Liver (tissue), 9 donors: ENCODE measurements around the gene EHBP1. TPM values are rescaled to one million over a fixed set of nuclear protein-coding genes. Genes with fewer than 3 reads are reported as not detected.

Experiments
- DNase-seq: peaks from one replicate; pipeline ENCODE4 v3.0.0-alpha.2; 2017; ENCODE audit warnings: low spot score
- H3K27ac ChIP-seq, 2 donors: one replicate each; pipeline ENCODE4 v1.7.0; 2013; ENCODE audit warnings: inconsistent platforms in 2 of 2, low read length in 2 of 2, control low read depth in 1 of 2, low read depth in 1 of 2, mild to moderate bottlenecking in 1 of 2
- H3K27me3 ChIP-seq, 4 donors: one replicate each; pipeline versions ENCODE4 v1.6.1 to v1.7.0; 2013; ENCODE audit warnings: low read length in 3 of 4, inconsistent platforms in 1 of 4, mild to moderate bottlenecking in 1 of 4, moderate library complexity in 1 of 4; ENCODE audit not compliant: control insufficient read depth in 4 of 4, insufficient read depth in 4 of 4
- H3K36me3 ChIP-seq, 4 donors: one replicate each; pipeline versions ENCODE4 v1.6.1 to v1.7.0; 2013; ENCODE audit warnings: low read length in 3 of 4, mild to moderate bottlenecking in 3 of 4, low read depth in 1 of 4, moderate library complexity in 1 of 4; ENCODE audit not compliant: control insufficient read depth in 4 of 4, insufficient read depth in 3 of 4
- H3K4me1 ChIP-seq, 4 donors: one replicate each; pipeline versions ENCODE4 v1.6.1 to v1.7.0; 2013; ENCODE audit warnings: low read length in 3 of 4, mild to moderate bottlenecking in 3 of 4, moderate library complexity in 1 of 4; ENCODE audit not compliant: control insufficient read depth in 4 of 4, insufficient read depth in 4 of 4
- H3K4me3 ChIP-seq, 3 donors: one replicate each; pipeline versions ENCODE4 v1.6.1 to v1.7.0; 2013; ENCODE audit warnings: low read length in 3 of 3, control low read depth in 1 of 3, low read depth in 1 of 3, mild to moderate bottlenecking in 1 of 3
- H3K9ac ChIP-seq, 2 donors: one replicate each; pipeline ENCODE4 v1.7.0; 2013; ENCODE audit warnings: low read length in 2 of 2, mild to moderate bottlenecking in 2 of 2, moderate library complexity in 2 of 2, control low read depth in 1 of 2, low read depth in 1 of 2
- H3K9me3 ChIP-seq, 4 donors: one replicate each; pipeline versions ENCODE4 v1.6.1 to v1.7.0; 2013; ENCODE audit warnings: low read length in 3 of 4; ENCODE audit not compliant: control insufficient read depth in 4 of 4
- EGR1 ChIP-seq, 2 donors: IDR thresholded peaks; 2 replicates each; pipeline ENCODE4 v1.6.1; 2016 to 2018; ENCODE audit warnings: antibody characterized with exemption in 2 of 2, low read depth in 2 of 2
- FOXA1 ChIP-seq: IDR thresholded peaks from 2 replicates; pipeline ENCODE4 v1.6.1; 2016; ENCODE audit warnings: antibody characterized with exemption
- FOXA2 ChIP-seq: IDR thresholded peaks from 2 replicates; pipeline ENCODE4 v1.6.1; 2016; ENCODE audit warnings: antibody characterized with exemption
- GABPA ChIP-seq, 2 donors: IDR thresholded peaks in 1 of 2; conservative IDR thresholded peaks in 1 of 2; 2 replicates each; pipeline ENCODE4 v1.6.1; 2016; ENCODE audit warnings: antibody characterized with exemption in 2 of 2, mild to moderate bottlenecking in 1 of 2, moderate library complexity in 1 of 2
- HNF4A ChIP-seq, 2 donors: conservative IDR thresholded peaks; 2 replicates each; pipeline ENCODE4 v1.6.1; 2016; ENCODE audit warnings: antibody characterized with exemption in 2 of 2, mild to moderate bottlenecking in 2 of 2
- HNF4G ChIP-seq: IDR thresholded peaks from 2 replicates; pipeline ENCODE4 v1.6.1; 2016; ENCODE audit warnings: antibody characterized with exemption
- JUND ChIP-seq, 2 donors: IDR thresholded peaks; 2 replicates each; pipeline ENCODE4 v1.6.1; 2016; ENCODE audit warnings: antibody characterized with exemption in 2 of 2
- NR2F2 ChIP-seq: IDR thresholded peaks from 2 replicates; pipeline ENCODE4 v1.6.1; 2016; ENCODE audit warnings: antibody characterized with exemption
- RAD21 ChIP-seq, 2 donors: IDR thresholded peaks; 2 replicates each; pipeline ENCODE4 v1.6.1; 2016; ENCODE audit warnings: antibody characterized with exemption in 2 of 2, mild to moderate bottlenecking in 2 of 2
- RXRA ChIP-seq, 2 donors: IDR thresholded peaks; 2 replicates each; pipeline ENCODE4 v1.6.1; 2017 to 2018; ENCODE audit warnings: antibody characterized with exemption in 2 of 2, mild to moderate bottlenecking in 1 of 2
- SP1 ChIP-seq: IDR thresholded peaks from 2 replicates; pipeline ENCODE4 v1.6.1; 2018; ENCODE audit warnings: antibody characterized with exemption, mild to moderate bottlenecking
- TAF1 ChIP-seq: conservative IDR thresholded peaks from 2 replicates; pipeline ENCODE4 v1.6.1; 2016; ENCODE audit warnings: antibody characterized with exemption, mild to moderate bottlenecking
- YY1 ChIP-seq: IDR thresholded peaks from 2 replicates; pipeline ENCODE4 v1.6.1; 2016; ENCODE audit warnings: antibody characterized with exemption, mild to moderate bottlenecking
- WGBS: extraction: QIAGEN DNeasy Blood & Tissue Kit; methylation state at CpG from one replicate; pipeline ENCODE4 v1.1.7; 2013; 5-methylcytosine and 5-hydroxymethylcytosine counted together
- polyA plus RNA-seq, 2 donors: library from polyadenylated mRNA; stranded (reverse) in 1 of 2; unstranded in 1 of 2; fragments of 200-250 nt in 1 of 2; fragments of >200 nt in 1 of 2; fragmentation: Nextera tagmentation in 1 of 2; extraction: Ambion mirVana in 1 of 2; gene quantifications; one replicate each; pipeline versions ENCODE4 v1.2.1 to v1.2.3, GENCODE V29; 2013 to 2015
- total RNA-seq, 2 donors: library from RNA; depleted of rRNA; stranded (reverse); fragments of >200 nt; gene quantifications; one replicate each; pipeline ENCODE4 v1.2.3, GENCODE V29; 2014
- TF ChIP-seq, protein P1 (sequence below): IDR thresholded peaks from 2 replicates; pipeline ENCODE4 v1.6.1; 2016; ENCODE audit warnings: antibody characterized with exemption, mild to moderate bottlenecking
- TF ChIP-seq, protein P2 (sequence below): IDR thresholded peaks from 2 replicates; pipeline ENCODE4 v1.6.1; 2016; ENCODE audit warnings: antibody characterized with exemption
- TF ChIP-seq, protein P3 (sequence below): IDR thresholded peaks from 2 replicates; pipeline ENCODE4 v1.6.1; 2016; ENCODE audit warnings: antibody characterized with exemption
- TF ChIP-seq, protein P4 (sequence below): fragments of 150-350 bp; IDR thresholded peaks from 2 replicates; pipeline ENCODE4 v1.5.1; 2017; ENCODE audit warnings: improper control_type of control experiment, low read depth, low read length; ENCODE audit not compliant: missing input control
- TF ChIP-seq, protein P5 (sequence below): IDR thresholded peaks from 2 replicates; pipeline ENCODE4 v1.6.1; 2016; ENCODE audit warnings: antibody characterized with exemption
- donor health status: healthy.
- donor health status: healthy.
- donor health status: healthy.
- donor health status: healthy.
- donor health status: healthy.

EHBP1 gene
- total and polyA plus RNA-seq, 4 donors = 16.6 to 85.8 (median 24.4) TPM

DNA sequence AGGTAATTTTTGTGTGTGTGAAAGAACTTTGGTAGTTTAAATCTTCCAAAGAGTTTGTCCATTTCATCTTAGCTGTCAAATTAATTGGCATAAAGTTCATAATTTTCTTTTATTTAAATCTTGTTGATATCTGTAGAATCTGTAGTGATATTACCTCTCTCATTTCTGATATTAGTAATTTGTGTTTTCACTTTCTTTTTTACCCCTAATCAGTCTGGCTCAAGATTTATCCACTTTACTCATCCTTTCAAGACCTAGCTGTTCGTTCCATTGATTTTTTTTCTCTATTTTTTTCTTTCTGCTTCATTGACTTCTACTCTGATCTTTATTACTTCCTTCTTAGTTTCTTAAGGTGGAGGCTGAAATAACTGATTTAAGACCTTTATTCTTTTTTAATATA lies 202.6 kb downstream of the EHBP1 start:
- 95% methylated on average over 1 of the region's 1 CpG for WGBS
- no peak for DNase-seq
- no peaks in the 10 kb centered on the region for H3K4me1 ChIP-seq
- H3K9me3 ChIP-seq = no peaks in the 10 kb centered on the region
- no peak overlapping the region for H3K4me3 ChIP-seq
- H3K36me3 ChIP-seq = peaks cover 0 to 2% (median under 1%) of the 10 kb centered on the region in 4 donors
- H3K9ac ChIP-seq = no peak overlapping the region
- TF ChIP-seq TAF1 = no peak
- TF ChIP-seq FOXA2 = no peak
- TF ChIP-seq, protein P1, sequence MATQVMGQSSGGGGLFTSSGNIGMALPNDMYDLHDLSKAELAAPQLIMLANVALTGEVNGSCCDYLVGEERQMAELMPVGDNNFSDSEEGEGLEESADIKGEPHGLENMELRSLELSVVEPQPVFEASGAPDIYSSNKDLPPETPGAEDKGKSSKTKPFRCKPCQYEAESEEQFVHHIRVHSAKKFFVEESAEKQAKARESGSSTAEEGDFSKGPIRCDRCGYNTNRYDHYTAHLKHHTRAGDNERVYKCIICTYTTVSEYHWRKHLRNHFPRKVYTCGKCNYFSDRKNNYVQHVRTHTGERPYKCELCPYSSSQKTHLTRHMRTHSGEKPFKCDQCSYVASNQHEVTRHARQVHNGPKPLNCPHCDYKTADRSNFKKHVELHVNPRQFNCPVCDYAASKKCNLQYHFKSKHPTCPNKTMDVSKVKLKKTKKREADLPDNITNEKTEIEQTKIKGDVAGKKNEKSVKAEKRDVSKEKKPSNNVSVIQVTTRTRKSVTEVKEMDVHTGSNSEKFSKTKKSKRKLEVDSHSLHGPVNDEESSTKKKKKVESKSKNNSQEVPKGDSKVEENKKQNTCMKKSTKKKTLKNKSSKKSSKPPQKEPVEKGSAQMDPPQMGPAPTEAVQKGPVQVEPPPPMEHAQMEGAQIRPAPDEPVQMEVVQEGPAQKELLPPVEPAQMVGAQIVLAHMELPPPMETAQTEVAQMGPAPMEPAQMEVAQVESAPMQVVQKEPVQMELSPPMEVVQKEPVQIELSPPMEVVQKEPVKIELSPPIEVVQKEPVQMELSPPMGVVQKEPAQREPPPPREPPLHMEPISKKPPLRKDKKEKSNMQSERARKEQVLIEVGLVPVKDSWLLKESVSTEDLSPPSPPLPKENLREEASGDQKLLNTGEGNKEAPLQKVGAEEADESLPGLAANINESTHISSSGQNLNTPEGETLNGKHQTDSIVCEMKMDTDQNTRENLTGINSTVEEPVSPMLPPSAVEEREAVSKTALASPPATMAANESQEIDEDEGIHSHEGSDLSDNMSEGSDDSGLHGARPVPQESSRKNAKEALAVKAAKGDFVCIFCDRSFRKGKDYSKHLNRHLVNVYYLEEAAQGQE = no peak
- TF ChIP-seq GABPA (IDR thresholded peaks at IDR 0.05 in 1 of 2, conservative IDR thresholded peaks at IDR 0.05 in 1 of 2) = no peak
- TF ChIP-seq JUND (IDR thresholded peaks at IDR 0.05) = no peak
- TF ChIP-seq HNF4A (conservative IDR thresholded peaks at IDR 0.05) = no peak
- TF ChIP-seq YY1 = no peak
- TF ChIP-seq SP1 = no peak
- TF ChIP-seq, protein P2, sequence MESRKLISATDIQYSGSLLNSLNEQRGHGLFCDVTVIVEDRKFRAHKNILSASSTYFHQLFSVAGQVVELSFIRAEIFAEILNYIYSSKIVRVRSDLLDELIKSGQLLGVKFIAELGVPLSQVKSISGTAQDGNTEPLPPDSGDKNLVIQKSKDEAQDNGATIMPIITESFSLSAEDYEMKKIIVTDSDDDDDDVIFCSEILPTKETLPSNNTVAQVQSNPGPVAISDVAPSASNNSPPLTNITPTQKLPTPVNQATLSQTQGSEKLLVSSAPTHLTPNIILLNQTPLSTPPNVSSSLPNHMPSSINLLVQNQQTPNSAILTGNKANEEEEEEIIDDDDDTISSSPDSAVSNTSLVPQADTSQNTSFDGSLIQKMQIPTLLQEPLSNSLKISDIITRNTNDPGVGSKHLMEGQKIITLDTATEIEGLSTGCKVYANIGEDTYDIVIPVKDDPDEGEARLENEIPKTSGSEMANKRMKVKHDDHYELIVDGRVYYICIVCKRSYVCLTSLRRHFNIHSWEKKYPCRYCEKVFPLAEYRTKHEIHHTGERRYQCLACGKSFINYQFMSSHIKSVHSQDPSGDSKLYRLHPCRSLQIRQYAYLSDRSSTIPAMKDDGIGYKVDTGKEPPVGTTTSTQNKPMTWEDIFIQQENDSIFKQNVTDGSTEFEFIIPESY = no peak
- no peak for TF ChIP-seq RAD21 (IDR thresholded peaks at IDR 0.05)
- no peak for TF ChIP-seq HNF4G
- TF ChIP-seq FOXA1 = no peak
- no peak for TF ChIP-seq RXRA (IDR thresholded peaks at IDR 0.05)
- H3K27ac ChIP-seq = no peak overlapping the region
- H3K27me3 ChIP-seq = no peaks in the 10 kb centered on the region

DNA sequence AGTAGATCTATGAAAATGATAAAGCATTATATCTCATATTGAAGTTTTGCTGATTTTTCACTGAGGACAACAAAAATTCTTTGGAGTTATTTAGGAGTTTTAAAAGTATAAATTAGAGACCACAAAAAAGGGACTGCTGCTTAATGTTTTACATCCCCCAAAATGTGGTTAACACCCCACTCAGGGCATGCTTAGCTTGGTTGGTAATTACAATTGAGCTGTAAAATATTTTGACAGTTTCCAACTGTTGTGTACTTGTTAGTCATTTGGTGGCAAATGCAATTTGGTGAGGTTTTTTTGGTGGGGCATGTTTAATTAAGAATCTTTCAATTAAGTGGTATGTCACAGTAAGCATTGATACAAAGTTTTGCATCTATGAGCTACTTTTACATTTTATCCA lies 207.8 kb downstream of the EHBP1 start:
- no peak overlapping the region for H3K9ac ChIP-seq
- H3K36me3 ChIP-seq = peaks cover 0 to 3% (median under 1%) of the 10 kb centered on the region in 4 donors
- H3K9me3 ChIP-seq = no peaks in the 10 kb centered on the region
- no peaks in the 10 kb centered on the region for H3K4me1 ChIP-seq
- TF ChIP-seq, protein P3, sequence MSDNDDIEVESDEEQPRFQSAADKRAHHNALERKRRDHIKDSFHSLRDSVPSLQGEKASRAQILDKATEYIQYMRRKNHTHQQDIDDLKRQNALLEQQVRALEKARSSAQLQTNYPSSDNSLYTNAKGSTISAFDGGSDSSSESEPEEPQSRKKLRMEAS = no peak
- no peak for TF ChIP-seq TAF1
- TF ChIP-seq SP1 = no peak
- no peak overlapping the region for H3K27ac ChIP-seq
- no peak overlapping the region for H3K4me3 ChIP-seq
- H3K27me3 ChIP-seq = no peaks in the 10 kb centered on the region
- DNase-seq = no peak

DNA sequence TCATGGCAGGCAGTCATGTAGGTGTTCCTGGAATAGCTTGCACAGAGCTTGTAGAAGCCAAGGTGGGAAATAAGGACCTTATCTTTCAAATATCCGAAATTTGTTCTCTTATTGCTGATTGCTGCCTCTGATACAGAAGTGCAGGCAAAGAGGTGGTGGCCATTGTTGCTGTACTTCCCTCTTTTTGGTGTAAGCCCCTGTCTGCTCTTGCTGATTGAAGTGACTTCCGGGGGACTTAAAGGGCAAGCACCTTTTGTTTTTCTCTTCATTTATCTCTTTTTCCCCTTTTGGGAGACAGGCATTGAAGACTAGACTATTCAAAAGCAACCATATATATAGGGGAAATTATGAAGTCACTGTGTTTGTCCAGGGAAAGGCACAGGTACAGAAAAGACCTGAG lies 213.5 kb downstream of the EHBP1 start:
- 96% methylated on average over 2 of the region's 2 CpGs for WGBS
- H3K9me3 ChIP-seq = peaks cover 0 to 2% (median 0%) of the 10 kb centered on the region in 4 donors
- H3K4me3 ChIP-seq = no peak overlapping the region
- no peak for DNase-seq
- no peaks in the 10 kb centered on the region for H3K4me1 ChIP-seq
- no peak overlapping the region for H3K27ac ChIP-seq
- no peaks in the 10 kb centered on the region for H3K27me3 ChIP-seq
- H3K9ac ChIP-seq = no peak overlapping the region
- H3K36me3 ChIP-seq = peaks cover 2 to 15% (median 12%) of the 10 kb centered on the region in 4 donors
- TF ChIP-seq FOXA2 (no peak), NR2F2 (no peak), JUND (IDR thresholded peaks at IDR 0.05) (no peak), SP1 (no peak), YY1 (no peak), GABPA (IDR thresholded peaks at IDR 0.05 in 1 of 2, conservative IDR thresholded peaks at IDR 0.05 in 1 of 2) (no peak), TAF1 (no peak), EGR1 (IDR thresholded peaks at IDR 0.05; ENCODE audit: low read depth in 2 of 2) (no peak), HNF4A (conservative IDR thresholded peaks at IDR 0.05) (no peak)
- TF ChIP-seq, protein P3 = no peak
- TF ChIP-seq, protein P4, sequence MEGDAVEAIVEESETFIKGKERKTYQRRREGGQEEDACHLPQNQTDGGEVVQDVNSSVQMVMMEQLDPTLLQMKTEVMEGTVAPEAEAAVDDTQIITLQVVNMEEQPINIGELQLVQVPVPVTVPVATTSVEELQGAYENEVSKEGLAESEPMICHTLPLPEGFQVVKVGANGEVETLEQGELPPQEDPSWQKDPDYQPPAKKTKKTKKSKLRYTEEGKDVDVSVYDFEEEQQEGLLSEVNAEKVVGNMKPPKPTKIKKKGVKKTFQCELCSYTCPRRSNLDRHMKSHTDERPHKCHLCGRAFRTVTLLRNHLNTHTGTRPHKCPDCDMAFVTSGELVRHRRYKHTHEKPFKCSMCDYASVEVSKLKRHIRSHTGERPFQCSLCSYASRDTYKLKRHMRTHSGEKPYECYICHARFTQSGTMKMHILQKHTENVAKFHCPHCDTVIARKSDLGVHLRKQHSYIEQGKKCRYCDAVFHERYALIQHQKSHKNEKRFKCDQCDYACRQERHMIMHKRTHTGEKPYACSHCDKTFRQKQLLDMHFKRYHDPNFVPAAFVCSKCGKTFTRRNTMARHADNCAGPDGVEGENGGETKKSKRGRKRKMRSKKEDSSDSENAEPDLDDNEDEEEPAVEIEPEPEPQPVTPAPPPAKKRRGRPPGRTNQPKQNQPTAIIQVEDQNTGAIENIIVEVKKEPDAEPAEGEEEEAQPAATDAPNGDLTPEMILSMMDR = no peak
- TF ChIP-seq, protein P5, sequence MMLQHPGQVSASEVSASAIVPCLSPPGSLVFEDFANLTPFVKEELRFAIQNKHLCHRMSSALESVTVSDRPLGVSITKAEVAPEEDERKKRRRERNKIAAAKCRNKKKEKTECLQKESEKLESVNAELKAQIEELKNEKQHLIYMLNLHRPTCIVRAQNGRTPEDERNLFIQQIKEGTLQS = no peak
- TF ChIP-seq, protein P2 = no peak
